Measurements from ENCODE around the gene PLPP4.

PLPP4 gene

GRCh38 chr10:120580918-120581895 is 124.2 kb downstream of the PLPP4 start:
- Histone ChIP-seq H3K9me3 (ENCODE audit: low read length) (no peaks in the 10 kb centered on the region), H3K9ac (ENCODE audit: low read length) (no peak overlapping the region), H3K27ac (ENCODE audit: low read depth, low read length) (no peak overlapping the region), H3K4me3 (ENCODE audit: low read depth in 1 of 2, low read length in 2 of 2) (no peak overlapping the region), H3K4me1 (ENCODE audit: insufficient read depth, low read length) (no peaks in the 10 kb centered on the region), H3K36me3 (ENCODE audit: insufficient read depth, low read length) (no peaks in the 10 kb centered on the region), H3K27me3 (ENCODE audit: control insufficient read depth in 1 of 2, insufficient read depth in 2 of 2, low read length in 2 of 2) (no peaks in the 10 kb centered on the region)

DNA sequence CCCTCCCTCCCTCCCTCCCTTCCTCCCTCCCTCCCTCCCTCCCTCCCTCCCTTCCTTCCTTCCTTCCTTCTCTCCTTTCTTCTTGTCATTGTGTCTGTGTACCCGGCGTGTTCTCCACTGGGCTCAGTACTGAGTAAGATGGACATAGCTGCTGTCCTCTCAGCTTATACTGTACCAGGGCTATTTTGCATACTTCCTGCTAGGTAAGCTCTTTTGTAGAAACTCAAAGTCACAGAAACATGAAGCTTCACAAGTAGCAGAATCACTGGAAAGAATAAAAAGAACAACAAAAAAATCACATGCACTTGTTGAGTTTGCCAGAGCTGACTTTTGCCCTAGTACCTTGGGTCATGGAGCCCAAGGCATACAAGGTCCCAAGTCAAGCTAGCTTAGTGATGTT is 125.7 kb downstream of the PLPP4 start:
- no peaks in the 10 kb centered on the region for H3K36me3 ChIP-seq (ENCODE audit: insufficient read depth, low read length)

GRCh38 chr10:120583424-120584108 is 126.5 kb downstream of the PLPP4 start:
- Histone ChIP-seq H3K9ac (ENCODE audit: low read length) (no peak overlapping the region), H3K36me3 (ENCODE audit: insufficient read depth, low read length) (no peaks in the 10 kb centered on the region), H3K27me3 (ENCODE audit: control insufficient read depth in 1 of 2, insufficient read depth in 2 of 2, low read length in 2 of 2) (no peaks in the 10 kb centered on the region), H3K4me1 (ENCODE audit: insufficient read depth, low read length) (no peaks in the 10 kb centered on the region), H3K4me3 (ENCODE audit: low read depth in 1 of 2, low read length in 2 of 2) (no peak overlapping the region), H3K27ac (ENCODE audit: low read depth, low read length) (no peak overlapping the region), H3K9me3 (ENCODE audit: low read length) (no peaks in the 10 kb centered on the region)

More for the DNA sequence above, 125.7 kb downstream of the PLPP4 start:
- Histone ChIP-seq H3K4me3 (ENCODE audit: low read depth in 1 of 2, low read length in 2 of 2) (no peak overlapping the region), H3K27me3 (ENCODE audit: control insufficient read depth in 1 of 2, insufficient read depth in 2 of 2, low read length in 2 of 2) (no peaks in the 10 kb centered on the region), H3K9ac (ENCODE audit: low read length) (no peak overlapping the region), H3K4me1 (ENCODE audit: insufficient read depth, low read length) (no peaks in the 10 kb centered on the region), H3K9me3 (ENCODE audit: low read length) (no peaks in the 10 kb centered on the region), H3K27ac (ENCODE audit: low read depth, low read length) (no peak overlapping the region)

DNA sequence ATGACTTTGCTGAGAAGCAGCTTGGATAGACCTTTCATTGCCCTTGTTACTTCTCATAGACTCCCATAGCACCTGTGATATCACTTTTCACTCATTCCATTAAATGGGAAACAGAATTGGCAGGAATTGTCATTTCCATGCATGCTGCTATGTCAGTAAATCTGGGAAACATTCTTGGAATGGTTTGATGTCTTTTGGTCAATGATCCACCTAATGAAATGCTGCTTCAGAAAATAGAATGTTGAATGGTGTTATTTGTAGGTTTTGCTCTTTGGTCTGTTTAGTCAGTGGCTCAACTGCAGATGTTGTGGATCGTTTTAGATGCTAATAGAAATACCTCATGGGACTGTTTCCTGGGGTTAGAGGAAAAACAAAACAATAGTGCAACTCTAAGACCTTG is 127.8 kb downstream of the PLPP4 start:
- Histone ChIP-seq H3K36me3 (ENCODE audit: insufficient read depth, low read length) (no peaks in the 10 kb centered on the region), H3K9me3 (ENCODE audit: low read length) (no peaks in the 10 kb centered on the region), H3K4me1 (ENCODE audit: insufficient read depth, low read length) (no peaks in the 10 kb centered on the region), H3K4me3 (ENCODE audit: low read depth in 1 of 2, low read length in 2 of 2) (no peak overlapping the region), H3K27ac (ENCODE audit: low read depth, low read length) (no peak overlapping the region), H3K27me3 (ENCODE audit: control insufficient read depth in 1 of 2, insufficient read depth in 2 of 2, low read length in 2 of 2) (no peaks in the 10 kb centered on the region), H3K9ac (ENCODE audit: low read length) (no peak overlapping the region)

- Histone ChIP-seq H3K36me3 (ENCODE audit: insufficient read depth, low read length) (no peaks in the 10 kb centered on the region), H3K4me1 (ENCODE audit: insufficient read depth, low read length) (no peaks in the 10 kb centered on the region), H3K9ac (ENCODE audit: low read length) (no peak overlapping the region), H3K27ac (ENCODE audit: low read depth, low read length) (no peak overlapping the region), H3K9me3 (ENCODE audit: low read length) (no peaks in the 10 kb centered on the region), H3K27me3 (ENCODE audit: control insufficient read depth in 1 of 2, insufficient read depth in 2 of 2, low read length in 2 of 2) (no peaks in the 10 kb centered on the region), H3K4me3 (ENCODE audit: low read depth in 1 of 2, low read length in 2 of 2) (no peak overlapping the region)
Measured at GRCh38 chr10:120586471-120586872, 129.4 kb downstream of the PLPP4 start.

DNA sequence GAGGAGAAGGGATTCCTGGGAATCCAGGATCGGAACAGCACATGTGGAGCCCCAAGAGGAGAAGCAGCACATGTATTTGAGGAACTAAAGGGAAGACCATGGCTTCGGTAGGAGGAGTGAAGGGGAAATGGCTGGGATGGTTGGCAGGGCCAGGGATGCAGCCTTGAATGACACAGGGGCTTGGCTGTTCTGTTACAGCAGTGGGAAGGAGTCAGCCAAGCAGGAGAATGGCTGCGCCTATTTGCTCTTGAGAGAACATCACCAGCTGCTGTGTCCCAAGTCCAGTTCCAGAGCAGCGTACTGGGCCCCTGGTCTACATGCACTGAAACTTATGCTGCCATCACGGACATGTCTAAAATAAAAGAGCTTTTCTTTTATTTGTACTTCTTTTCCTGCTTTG is 130.0 kb downstream of the PLPP4 start:
- Histone ChIP-seq H3K36me3 (ENCODE audit: insufficient read depth, low read length) (no peaks in the 10 kb centered on the region), H3K4me1 (ENCODE audit: insufficient read depth, low read length) (no peaks in the 10 kb centered on the region), H3K27ac (ENCODE audit: low read depth, low read length) (no peak overlapping the region), H3K4me3 (ENCODE audit: low read depth in 1 of 2, low read length in 2 of 2) (no peak overlapping the region), H3K27me3 (ENCODE audit: control insufficient read depth in 1 of 2, insufficient read depth in 2 of 2, low read length in 2 of 2) (no peaks in the 10 kb centered on the region), H3K9me3 (ENCODE audit: low read length) (no peaks in the 10 kb centered on the region), H3K9ac (ENCODE audit: low read length) (no peak overlapping the region)

- Histone ChIP-seq H3K27me3 (ENCODE audit: control insufficient read depth in 1 of 2, insufficient read depth in 2 of 2, low read length in 2 of 2) (no peaks in the 10 kb centered on the region), H3K27ac (ENCODE audit: low read depth, low read length) (no peak overlapping the region), H3K9me3 (ENCODE audit: low read length) (no peaks in the 10 kb centered on the region), H3K36me3 (ENCODE audit: insufficient read depth, low read length) (no peaks in the 10 kb centered on the region), H3K4me3 (ENCODE audit: low read depth in 1 of 2, low read length in 2 of 2) (no peak overlapping the region), H3K9ac (ENCODE audit: low read length) (no peak overlapping the region), H3K4me1 (ENCODE audit: insufficient read depth, low read length) (no peaks in the 10 kb centered on the region)
Measured at GRCh38 chr10:120588311-120588710, 131.3 kb downstream of the PLPP4 start.

DNA sequence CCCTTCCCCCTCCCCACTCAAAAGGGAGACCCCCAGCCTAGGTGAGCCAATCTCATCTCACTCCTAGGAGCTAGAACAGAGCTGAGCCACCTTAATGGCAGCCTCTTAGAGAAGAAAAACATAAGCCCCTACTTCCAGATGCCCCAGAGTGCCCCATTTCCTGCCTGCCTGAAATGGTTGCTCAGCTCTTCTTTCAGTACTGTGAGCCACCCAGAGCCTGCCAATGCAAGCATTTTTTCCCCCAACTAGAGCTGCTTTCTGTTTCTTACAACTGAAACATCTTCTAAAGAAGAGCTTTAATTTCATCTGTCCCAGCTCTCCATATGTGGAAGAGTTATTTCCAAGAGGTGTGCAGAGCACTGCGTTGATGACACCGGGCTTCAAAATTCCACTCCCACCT is 136.7 kb downstream of the PLPP4 start:
- Histone ChIP-seq H3K4me1 (ENCODE audit: insufficient read depth, low read length) (no peaks in the 10 kb centered on the region), H3K4me3 (ENCODE audit: low read depth in 1 of 2, low read length in 2 of 2) (no peak overlapping the region), H3K27ac (ENCODE audit: low read depth, low read length) (no peak overlapping the region), H3K9ac (ENCODE audit: low read length) (no peak overlapping the region), H3K27me3 (ENCODE audit: control insufficient read depth in 1 of 2, insufficient read depth in 2 of 2, low read length in 2 of 2) (no peaks in the 10 kb centered on the region), H3K9me3 (ENCODE audit: low read length) (no peaks in the 10 kb centered on the region), H3K36me3 (ENCODE audit: insufficient read depth, low read length) (no peaks in the 10 kb centered on the region)

DNA sequence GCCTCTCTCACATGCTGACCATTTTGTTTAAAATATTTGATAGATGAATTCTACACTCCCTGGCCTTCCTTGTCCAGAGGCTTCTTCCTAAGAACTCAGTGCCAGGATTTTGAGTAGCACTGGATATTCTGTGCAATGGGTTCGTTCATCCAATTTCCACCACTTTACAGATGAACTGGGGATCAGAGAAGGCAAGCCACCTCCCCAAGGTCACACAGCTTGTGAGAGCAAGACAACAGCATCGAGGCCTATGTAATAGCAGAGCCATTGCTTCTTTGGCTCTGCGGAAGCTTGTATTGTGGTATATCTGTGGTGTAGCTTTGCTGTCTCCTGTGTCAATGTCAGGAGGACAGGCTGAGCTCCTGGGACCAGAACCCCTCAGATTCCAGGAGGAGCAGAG is 140.9 kb downstream of the PLPP4 start:
- no peaks in the 10 kb centered on the region for H3K27me3 ChIP-seq (ENCODE audit: control insufficient read depth in 1 of 2, insufficient read depth in 2 of 2, low read length in 2 of 2)
- H3K9ac ChIP-seq (ENCODE audit: low read length), result no peak overlapping the region
- H3K4me1 ChIP-seq (ENCODE audit: insufficient read depth, low read length), result no peaks in the 10 kb centered on the region
- no peak overlapping the region for H3K27ac ChIP-seq (ENCODE audit: low read depth, low read length)
- no peaks in the 10 kb centered on the region for H3K36me3 ChIP-seq (ENCODE audit: insufficient read depth, low read length)
- no peak overlapping the region for H3K4me3 ChIP-seq (ENCODE audit: low read depth in 1 of 2, low read length in 2 of 2)
- H3K9me3 ChIP-seq (ENCODE audit: low read length), result no peaks in the 10 kb centered on the region

DNA sequence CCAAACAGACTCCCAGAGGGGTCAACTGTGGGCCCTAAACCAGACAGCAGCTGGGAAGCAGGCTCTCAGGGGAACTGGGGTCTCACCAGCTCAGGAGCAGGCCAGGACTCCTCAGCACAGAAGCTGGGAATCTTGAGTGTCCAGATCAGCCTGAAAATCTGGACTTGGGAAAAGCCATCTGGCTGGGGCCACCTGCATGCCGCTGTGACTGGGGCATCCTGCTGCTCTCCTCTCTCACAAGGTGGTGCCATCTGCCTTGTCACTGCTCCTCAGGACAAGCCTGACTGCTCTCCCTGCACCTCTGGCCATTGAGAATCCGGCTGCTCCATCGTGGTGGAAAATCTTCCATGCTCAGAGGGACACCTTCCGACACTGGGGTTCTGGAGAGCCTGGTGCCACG is 141.4 kb downstream of the PLPP4 start:
- Histone ChIP-seq H3K9me3 (ENCODE audit: low read length) (no peaks in the 10 kb centered on the region), H3K4me1 (ENCODE audit: insufficient read depth, low read length) (no peaks in the 10 kb centered on the region), H3K27me3 (ENCODE audit: control insufficient read depth in 1 of 2, insufficient read depth in 2 of 2, low read length in 2 of 2) (no peaks in the 10 kb centered on the region), H3K27ac (ENCODE audit: low read depth, low read length) (no peak overlapping the region), H3K36me3 (ENCODE audit: insufficient read depth, low read length) (no peaks in the 10 kb centered on the region), H3K4me3 (ENCODE audit: low read depth in 1 of 2, low read length in 2 of 2) (no peak overlapping the region), H3K9ac (ENCODE audit: low read length) (no peak overlapping the region)

- Histone ChIP-seq H3K27me3 (ENCODE audit: control insufficient read depth in 1 of 2, insufficient read depth in 2 of 2, low read length in 2 of 2) (no peaks in the 10 kb centered on the region), H3K9ac (ENCODE audit: low read length) (no peak overlapping the region), H3K4me3 (ENCODE audit: low read depth in 1 of 2, low read length in 2 of 2) (no peak overlapping the region)
Measured at GRCh38 chr10:120599200-120599724, 142.2 kb downstream of the PLPP4 start.

More at GRCh38 chr10:120599200-120599724, 142.2 kb downstream of the PLPP4 start:
- no peaks in the 10 kb centered on the region for H3K36me3 ChIP-seq (ENCODE audit: insufficient read depth, low read length)
- no peaks in the 10 kb centered on the region for H3K4me1 ChIP-seq (ENCODE audit: insufficient read depth, low read length)
- no peak overlapping the region for H3K27ac ChIP-seq (ENCODE audit: low read depth, low read length)
- H3K9me3 ChIP-seq (ENCODE audit: low read length), result no peaks in the 10 kb centered on the region
